WTC11 (cell line): ENCODE results near the gene MMP17.

ENCODE experiments used
- ATF6 ChIP-seq: sonication (generic); formaldehyde crosslinking; IDR thresholded peaks from 2 replicates; pipeline ENCODE4 v1.8.1; 2023; ENCODE audit warnings: mild to moderate bottlenecking, missing genetic modification reagents
- ESRRA ChIP-seq: sonication (generic); formaldehyde crosslinking; IDR thresholded peaks from 2 replicates; pipeline ENCODE4 v1.8.1; 2022; ENCODE audit warnings: mild to moderate bottlenecking, missing genetic modification reagents, borderline replicate concordance
- JUN ChIP-seq: sonication (generic); formaldehyde crosslinking; IDR thresholded peaks from 2 replicates; pipeline ENCODE4 v1.8.0; 2023; ENCODE audit warnings: mild to moderate bottlenecking, missing genetic modification reagents
- SMAD4 ChIP-seq: sonication (generic); formaldehyde crosslinking; IDR thresholded peaks from 2 replicates; pipeline ENCODE4 v1.8.0; 2022; ENCODE audit warnings: mild to moderate bottlenecking, missing genetic modification reagents

GRCh38 chr12:131862600-131862993 lies 34.4 kb downstream of the MMP17 start:
- TF ChIP-seq SMAD4 (CRISPR knock-in tag) (no peak), ESRRA (no peak), JUN (CRISPR knock-in tag) (no peak), ATF6 (CRISPR knock-in tag) (no peak)
